Activated T-cell treated with anti-CD3 and anti-CD28 coated beads, Interleukin-2, amount 50 U/mL, for 48 hours (primary cell): ENCODE data around the gene MYMK.

Experiments used
- DNase-seq, 2 experiments: peaks; one replicate each; pipeline ENCODE4 v3.0.0-alpha.2; 2020

The MYMK gene

GRCh38 chr9:133516256-133516960 is 8.4 kb downstream of the MYMK start:
- no peak for DNase-seq

GRCh38 chr9:133515615-133516255 is 9.0 kb downstream of the MYMK start:
- no peak for DNase-seq

- no peak for DNase-seq
Measured at GRCh38 chr9:133515240-133515610, 9.5 kb downstream of the MYMK start.

- no peak for DNase-seq
Measured at GRCh38 chr9:133514460-133515239, 10.1 kb downstream of the MYMK start.

GRCh38 chr9:133513214-133514100 is 11.3 kb downstream of the MYMK start:
- DNase-seq = no peak

- no peak for DNase-seq
Measured at GRCh38 chr9:133512253-133513213, 12.2 kb downstream of the MYMK start.

- DNase-seq = no peak
Measured at GRCh38 chr9:133511607-133512006, 13.2 kb downstream of the MYMK start.

- no peak for DNase-seq
Measured at GRCh38 chr9:133510926-133511505, 13.7 kb downstream of the MYMK start.

- peak in 1 of 2 experiments; percentile 25 for DNase-seq
Measured at GRCh38 chr9:133509179-133510083, 15.3 kb downstream of the MYMK start.

- DNase-seq = no peak
Measured at GRCh38 chr9:133508046-133508445, 16.7 kb downstream of the MYMK start.

- DNase-seq = no peak
Measured at GRCh38 chr9:133507246-133507965, 17.4 kb downstream of the MYMK start.

- DNase-seq = no peak
Measured at GRCh38 chr9:133506653-133507038, 18.1 kb downstream of the MYMK start.

GRCh38 chr9:133505901-133506652 is 18.7 kb downstream of the MYMK start:
- DNase-seq = no peak

GRCh38 chr9:133505186-133505830 is 19.5 kb downstream of the MYMK start:
- no peak for DNase-seq

- no peak for DNase-seq
Measured at GRCh38 chr9:133502112-133502511, 22.6 kb downstream of the MYMK start.

GRCh38 chr9:133499892-133500270 is 24.9 kb downstream of the MYMK start:
- DNase-seq = no peak

- no peak for DNase-seq
Measured at GRCh38 chr9:133499132-133499891, 25.4 kb downstream of the MYMK start.
